HS-5 (cell line): Measurements from ENCODE around the gene GPR108.
"Not testable (repeated sequence)": the region's sequence is repeated elsewhere in the genome, so short reads cannot be mapped to it uniquely, and the experiment has no call there.

Experiments used
- DNase-seq: peaks from one replicate; pipeline ENCODE4 v3.0.0-alpha.2; 2012; ENCODE audit warnings: low read depth

The GPR108 gene

DNA sequence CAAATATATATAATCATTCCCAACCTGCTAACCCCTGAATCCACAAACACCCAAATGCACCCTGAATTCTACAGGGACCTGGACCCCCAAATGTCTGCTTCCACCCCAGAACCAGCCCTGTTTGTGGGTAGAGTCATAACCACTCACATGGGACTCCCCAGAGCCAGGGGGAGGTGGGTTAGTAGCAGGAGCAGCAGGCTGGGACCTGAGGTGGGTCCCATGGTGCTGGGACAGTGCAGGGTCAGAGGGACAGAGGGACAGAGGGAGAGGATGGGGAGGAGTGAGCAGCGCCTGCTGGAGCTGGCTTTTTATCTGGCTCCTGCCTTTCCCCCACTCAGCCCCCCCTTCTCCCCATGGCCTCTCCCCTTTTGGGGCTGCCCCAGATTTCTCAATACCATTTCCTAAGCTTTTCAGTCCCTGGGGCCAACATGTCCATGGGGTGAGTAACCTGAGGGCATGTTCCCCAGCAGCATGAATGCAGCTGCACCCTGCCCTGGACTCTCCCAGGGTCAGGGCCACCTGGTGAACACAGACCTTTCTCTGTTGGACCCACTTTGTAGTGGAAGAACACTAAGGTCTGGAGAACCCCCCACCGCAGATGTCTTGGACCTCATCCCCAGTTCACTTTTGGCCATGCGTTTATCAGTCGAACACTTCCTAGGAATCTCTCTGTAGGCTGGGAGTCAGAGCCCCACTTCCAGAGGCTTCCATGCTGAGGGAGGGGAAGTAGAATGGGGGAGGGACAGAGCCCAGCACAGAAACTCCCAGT lies 16.8 kb downstream of the GPR108 start, which contains the start of gene C3:
TSS of gene C3 (minus strand) at position 282 of the 769 bp plus-strand sequence. CDS start at position 221, 61 bp downstream.
- no peak for DNase-seq

DNA sequence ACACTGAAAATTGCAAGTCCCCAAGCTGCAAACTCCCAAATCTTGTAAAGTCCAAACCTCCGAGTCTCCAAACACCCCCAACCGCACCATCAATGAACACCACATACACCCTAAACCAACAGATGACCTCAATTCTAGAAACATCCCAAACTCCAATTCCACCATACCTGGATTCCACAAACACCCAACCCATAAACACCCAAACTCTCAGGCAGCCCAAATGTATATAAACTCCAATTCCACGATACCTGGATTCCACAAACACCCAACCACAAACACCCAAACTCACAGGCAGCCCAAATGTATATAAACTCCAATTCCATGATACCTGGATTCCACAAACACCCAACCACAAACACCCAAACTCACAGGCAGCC lies 17.4 kb downstream of the GPR108 start:
- no peak for DNase-seq

DNA sequence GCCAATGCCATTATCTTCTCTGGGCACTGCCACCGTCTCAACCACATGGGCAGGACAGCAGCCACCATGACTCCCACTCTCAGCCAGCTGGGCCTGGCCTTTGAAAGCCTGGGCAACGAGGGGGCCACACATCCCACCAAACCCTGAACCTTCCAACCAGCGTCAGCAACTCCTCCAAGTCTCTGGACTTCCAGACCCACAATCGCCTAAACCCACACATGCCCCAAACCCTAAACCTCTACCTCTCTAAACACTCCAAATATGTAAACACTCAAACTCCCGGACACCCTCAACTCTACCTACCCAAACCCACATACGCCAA lies 17.9 kb downstream of the GPR108 start:
- no peak for DNase-seq

DNA sequence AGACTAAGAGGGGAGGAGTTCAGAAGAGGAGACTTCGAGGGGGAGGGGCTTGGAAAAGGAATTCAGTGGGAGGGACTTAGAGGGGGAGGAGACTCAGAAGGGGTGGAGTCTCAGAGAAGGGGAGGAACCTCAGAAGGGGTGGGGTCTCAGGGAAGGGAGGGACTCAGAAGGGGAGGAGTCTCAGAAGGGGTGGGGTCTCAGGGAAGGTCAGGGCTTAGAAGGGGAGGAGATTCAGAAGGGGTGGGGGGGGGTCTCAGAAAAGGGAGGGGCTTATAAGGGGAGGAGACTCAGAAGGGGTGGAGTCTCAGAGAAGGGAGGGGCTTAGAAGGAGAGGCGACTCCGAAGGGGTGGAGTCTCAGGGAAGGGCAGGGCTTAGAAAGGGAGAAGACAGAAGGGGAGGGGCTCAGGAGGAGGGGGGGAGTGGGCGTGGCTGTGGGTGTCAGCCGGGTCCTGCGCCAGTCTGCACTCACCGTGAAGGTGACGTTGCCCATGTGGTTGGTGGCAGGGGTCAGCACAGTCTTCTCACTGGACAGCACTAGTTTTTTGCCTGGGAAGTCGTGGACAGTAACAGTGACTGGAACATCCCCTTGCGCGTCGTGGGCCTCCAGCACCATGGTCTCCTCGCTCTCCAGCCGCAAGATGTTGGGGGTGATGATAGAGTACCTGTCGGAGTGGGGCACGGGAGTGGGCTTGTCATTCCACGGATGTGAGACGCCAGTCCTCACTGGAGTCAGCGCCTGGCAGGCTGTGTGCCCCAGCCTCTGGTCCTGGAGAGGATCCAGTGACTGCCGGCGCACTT lies 18.4 kb downstream of the GPR108 start:
- no peak for DNase-seq

DNA sequence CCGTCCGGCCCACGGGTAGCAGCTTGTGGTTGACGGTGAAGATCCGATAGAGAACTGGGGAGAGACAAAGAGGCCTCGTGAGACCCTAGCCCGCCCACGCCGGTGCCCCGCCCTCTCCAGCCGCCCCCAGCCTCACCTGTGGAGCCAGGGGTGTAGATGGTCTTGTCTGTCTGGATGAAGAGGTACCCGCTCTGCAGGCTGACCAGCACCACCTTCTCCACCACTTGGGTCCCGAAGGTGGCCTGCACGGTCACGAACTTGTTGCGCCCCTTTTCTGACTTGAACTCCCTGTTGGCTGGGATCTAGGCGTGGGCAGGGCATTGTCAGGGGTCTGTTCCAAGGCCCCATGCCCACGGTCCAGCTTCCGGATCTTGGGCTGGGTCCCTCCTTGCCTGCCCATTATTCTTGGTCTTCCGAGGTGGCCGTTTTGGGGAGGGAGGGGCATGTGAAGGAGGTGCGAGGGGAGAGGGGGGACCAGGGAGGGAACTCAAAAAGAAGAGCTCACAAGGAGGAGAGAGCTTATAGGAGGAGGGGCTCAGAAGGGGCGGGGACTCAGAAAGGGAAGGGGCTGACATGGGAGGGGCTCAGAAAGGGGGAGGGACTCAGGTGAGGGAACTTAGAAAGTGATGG lies 19.2 kb downstream of the GPR108 start:
- DNase-seq = no peak

DNA sequence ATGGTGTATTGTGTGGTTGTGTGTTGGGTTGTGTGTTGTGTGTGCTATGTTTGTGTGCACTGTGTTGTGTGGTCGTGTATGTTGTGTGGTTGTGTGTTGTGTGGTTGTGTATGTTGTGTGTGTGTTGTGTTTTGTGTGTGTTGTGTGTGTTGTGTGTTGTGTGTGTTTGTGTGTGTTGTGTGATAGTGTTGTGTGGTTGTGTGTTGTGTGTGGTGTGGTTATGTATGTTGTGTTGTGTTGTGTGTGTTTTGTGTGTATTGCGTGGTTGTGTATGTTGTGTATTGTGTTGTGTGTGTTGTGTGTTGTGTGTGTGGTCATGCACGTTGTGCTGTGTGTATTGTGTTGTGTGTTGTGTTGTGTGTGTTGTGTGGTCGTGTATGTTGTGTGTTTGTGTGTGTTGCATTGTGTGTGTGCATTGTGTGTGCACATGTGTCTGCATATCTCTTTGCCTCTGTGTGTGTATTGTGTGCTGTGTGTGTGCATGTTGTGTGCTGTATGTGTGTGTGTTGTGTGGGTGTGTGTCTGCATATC lies 19.9 kb downstream of the GPR108 start:
- DNase-seq = no peak

DNA sequence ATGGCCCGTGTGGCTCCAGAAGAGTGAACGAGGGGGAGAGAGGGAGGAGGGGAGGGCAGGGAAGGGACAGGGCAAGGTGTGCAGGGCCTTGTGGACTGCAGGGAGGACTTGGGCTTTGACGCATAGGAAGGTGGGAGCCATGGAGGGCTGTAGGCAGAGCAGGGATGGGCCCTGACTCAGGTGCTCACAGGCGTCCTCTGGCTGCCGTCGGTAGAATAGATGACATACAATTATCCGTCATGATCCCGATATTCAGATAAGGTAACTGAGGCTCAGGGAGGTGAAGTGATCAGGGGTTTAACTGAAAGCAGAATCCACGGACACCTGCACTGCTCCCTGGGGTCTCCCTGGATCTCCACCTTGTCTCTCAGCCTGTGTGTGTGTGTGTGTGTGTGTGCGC lies 20.3 kb downstream of the GPR108 start:
- no peak for DNase-seq

DNA sequence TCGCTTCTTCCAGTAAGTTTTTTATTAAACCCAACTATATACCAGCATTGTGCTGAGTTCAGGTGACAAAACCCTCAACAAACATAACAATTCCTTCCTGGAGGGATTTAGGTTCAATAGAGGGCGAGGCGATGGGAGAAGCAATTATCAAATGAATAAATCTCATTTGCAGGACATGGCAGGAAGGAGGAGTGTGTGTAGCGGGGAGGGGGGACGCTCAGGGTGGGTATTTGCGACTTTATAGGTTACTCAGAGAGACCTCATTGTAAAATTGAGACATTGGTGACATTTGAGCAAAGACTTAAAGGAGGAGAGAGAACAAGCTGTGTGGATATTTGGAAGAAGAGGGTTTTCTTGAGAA lies 20.8 kb downstream of the GPR108 start:
- no peak for DNase-seq

DNA sequence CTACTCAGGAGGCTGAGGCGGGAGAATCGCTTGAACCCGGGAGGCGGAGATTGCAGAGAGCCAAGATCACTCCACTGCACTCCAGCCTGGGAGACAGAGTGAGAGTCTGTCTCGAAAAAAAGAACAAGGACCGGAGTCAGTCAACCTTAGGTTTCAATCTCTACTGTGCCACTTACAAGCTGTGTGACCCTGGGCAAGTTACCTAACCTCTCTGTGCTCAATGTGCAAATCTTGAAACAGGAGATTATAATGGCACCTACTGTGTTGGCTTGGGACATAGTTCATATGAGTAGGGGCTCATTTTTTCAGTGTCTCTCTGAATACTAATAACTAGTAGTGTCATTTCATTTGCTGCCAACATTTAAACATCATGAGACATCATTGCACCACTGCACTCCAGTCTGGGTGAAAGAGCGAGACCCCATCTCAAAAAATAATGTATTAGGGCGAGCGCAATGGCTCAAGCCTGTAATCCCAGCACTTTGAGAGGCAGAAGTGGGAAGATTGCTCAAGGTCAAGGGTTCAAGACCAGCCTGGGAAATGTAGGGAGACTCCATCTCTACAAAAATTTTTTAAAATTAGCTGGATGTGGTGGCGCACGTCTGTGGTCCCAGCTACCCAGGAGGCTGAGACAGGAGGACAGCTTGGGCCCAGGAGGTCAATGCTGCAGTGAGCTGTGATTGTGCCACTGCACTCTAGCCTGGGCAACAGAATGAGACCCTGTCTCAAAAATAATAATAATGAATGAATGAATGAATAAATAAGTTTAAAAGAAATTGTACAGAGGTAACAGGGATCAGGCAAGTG lies 22.4 kb downstream of the GPR108 start:
- DNase-seq = no peak

DNA sequence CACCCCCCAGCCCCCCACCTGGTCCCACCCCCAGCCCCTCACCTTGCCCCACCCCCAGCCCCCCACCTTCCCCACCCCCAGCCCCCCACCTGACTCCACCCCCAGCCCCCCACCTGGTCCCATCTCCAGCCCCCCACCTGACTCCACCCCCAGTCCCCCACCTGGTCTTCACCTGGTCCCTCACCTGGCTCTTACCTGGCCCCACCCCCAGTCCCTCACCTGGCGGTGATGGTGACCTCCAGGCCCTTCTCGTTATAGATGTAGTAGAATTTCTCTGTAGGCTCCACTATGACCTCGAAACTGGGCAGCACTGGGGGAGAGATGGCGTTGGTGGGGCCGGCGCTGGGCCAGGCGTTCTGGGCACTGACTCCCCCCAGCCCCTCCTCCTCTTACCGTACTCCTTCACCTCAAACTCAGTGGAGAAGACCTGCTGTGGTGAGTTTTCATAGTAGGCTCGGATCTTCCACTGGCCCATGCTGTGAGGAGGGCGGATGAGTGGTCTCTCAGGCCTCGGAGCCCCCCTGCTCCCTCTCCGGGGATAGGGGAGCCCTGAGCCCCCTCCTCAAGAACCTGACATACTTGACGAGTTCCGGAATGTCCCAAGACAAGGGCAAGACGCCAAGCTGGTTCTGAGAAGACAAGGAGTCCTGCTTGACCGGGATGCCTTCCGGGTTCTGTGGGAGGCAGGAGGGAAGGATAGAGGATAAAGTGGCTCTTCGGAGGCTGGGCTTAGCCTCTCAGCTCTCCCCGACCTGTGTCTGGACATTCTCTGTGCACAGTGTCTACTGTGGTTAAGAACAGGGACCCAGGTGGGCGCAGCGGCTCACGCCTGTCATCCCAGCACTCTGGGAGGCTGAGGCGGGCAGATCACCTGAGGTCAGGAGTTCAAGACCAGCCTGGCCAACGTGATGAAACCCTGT lies 23.3 kb downstream of the GPR108 start:
- no peak for DNase-seq

DNA sequence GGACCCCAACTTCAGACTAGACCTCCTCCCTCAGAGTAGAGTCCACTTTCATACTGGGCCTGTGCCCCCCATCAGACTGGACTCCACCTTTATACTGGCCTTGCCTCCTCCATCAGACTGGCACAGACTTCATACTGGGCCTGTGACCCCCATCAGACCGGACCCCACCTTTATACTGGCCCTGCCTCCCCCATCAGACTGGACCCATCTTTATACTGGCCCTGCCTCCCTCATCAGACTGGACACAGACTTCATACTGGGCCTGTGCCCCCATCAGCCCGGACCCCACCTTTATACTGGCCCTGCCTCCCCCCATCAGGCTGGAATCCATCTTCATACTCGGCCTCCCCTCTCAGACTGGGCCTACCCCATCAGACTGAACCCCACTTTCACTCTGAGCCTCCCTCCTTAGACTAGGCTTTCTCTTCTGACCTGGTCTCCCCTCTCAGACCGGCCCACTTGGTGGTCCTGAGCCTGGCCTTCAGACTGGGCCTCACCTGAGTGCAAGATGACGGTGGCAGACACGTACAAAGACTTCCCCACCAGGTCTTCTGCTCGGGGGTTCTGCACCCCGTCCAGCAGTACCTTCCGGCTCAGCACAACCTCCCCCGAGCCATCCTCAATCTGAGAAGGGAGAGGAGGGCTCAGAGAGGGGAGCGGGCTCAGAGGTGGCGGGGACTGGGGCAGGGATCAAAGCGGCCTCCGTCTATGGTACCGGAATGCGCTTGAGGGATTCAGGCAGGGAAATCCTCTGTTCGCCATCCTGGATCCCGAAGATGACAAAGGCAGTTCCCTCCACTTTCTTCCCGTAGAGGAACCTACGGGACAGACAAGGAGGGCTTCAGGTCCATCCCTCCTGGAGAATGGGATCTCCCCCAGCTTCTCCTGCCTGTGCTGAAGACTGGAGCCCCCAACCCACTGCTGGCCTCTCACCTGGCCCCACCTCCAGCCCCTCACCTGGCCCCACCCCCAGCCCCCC lies 24.4 kb downstream of the GPR108 start:
- no peak for DNase-seq

DNA sequence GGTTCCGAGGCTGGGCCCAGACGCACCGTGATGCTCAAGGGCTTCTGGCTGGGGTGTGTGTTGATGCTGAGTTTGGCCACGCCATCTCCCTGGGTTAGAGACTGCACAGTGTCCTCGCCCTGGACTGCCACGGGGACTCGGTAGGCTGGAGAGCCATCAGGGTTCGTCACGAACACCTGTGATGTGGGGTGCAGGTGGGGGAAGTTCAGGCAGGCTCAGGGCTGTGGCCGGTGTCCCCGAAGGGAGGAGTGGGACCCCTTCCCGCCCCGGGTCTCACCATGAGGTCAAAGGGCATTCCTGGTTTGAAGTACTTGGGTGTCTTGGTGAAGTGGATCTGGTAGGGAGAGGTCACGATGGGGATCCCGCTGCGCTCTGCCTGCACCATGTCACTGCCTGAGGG lies 25.1 kb downstream of the GPR108 start:
- DNase-seq = no peak

DNA sequence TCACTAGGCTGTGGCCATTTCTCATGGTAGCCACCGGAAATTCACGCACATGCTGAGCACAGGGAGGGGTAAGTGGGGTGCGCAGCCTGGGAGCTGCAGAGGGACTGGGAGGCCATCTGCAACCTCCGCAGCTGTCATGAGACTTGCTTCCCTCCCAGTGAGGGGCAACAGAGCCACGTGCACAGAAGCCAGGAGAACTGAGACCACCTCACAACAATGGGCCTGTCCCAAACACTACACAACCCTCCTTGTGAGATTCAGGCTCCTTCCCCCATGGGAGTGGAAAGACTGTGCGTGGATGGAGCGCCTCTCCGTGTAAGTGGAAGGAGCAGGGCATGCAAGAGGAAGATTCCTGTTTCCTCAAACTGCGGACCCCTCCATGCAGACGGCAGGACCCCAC lies 25.8 kb downstream of the GPR108 start:
- no peak for DNase-seq

DNA sequence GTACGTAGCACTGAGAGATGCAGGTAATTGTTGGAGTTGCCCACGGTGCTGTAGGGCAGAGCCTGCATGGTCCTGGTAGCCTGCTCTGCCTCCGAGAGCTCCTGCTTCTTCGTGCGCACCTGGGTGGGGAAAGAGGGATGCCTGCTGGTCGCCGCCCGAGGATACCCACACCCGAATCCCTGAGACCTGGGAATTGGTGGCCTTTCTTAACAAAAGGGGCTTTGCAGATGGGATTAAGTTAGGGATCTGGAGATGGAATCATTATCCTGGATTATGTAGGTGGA lies 26.4 kb downstream of the GPR108 start:
- DNase-seq = no peak

DNA sequence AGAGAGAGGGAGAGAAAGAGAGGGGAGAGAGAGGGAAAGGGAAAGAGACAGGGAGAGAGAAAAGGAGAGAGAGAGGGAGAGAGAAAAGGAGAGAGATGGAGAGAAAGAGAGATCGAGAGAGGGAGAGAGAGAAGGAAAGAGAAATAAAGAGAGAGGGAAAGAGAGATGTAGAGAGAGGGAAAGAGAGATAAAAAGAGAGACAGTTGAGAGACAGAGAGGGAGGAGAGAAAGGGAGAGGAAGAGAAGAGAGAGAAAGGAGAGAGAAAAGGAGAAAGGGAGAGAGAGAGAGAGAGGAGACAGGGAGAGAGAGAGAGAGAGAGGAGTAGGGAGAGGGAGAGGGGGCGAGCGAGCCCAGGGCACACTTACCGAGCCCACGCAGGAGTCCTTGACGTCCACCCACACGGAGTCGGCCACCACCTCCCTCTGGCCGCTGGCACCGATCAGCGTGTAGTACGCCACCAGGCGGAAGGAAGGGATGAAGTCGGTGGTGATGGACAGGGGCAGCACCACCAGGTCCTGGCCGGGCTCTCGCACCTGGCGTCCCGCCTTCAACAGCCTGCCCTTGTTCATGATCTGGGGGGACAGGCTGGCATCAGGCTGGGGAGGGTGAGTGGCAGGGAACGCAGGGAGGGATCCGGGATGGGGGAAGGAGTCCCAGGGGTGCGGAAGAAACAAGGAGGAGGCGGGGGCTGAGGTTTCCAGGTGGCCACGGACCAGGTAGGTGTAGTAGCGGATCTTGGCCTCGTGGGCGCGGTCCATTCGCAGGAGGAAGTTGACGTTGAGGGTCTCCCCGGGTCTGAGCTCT lies 26.9 kb downstream of the GPR108 start:
- no peak for DNase-seq

DNA sequence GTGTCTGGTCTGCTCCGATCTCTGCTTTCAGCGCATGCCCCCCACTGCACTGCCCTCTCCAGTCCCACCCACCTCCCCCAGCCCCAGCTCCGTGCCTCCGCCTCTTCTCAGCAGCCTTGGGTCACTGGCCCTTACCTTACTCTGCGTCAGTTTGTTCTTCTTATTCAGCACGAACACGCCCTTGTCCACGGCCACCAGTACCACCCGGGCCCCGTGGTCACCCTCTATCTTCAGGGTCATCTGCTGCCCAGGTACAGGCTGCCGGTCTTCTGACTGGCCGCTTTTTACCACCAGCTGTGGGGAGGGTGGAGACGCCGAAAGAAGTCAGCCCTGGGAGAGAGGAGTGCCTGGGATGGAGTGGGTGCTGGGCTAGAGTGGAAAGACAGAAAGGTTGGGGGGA lies 27.8 kb downstream of the GPR108 start:
- no peak for DNase-seq

DNA sequence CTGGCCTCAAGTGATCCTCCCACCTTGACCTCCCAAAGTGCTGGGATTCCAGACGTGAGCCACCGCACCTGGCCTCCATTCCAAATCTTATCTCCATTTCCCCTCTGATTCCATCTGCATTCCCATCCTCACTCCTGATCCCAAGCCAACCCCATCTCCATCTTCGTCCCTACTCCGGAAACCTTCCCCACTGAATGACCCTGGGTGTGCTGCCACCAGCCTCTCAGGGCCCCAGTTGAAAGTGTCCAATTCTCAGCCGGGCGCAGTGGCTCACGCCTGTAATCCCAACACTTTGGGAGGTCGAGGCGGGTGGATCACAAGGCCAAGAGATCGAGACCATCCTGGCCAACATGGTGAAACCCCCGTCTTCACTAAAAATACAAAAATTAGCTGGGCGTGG lies 28.5 kb downstream of the GPR108 start:
- DNase-seq = not testable (repeated sequence)

DNA sequence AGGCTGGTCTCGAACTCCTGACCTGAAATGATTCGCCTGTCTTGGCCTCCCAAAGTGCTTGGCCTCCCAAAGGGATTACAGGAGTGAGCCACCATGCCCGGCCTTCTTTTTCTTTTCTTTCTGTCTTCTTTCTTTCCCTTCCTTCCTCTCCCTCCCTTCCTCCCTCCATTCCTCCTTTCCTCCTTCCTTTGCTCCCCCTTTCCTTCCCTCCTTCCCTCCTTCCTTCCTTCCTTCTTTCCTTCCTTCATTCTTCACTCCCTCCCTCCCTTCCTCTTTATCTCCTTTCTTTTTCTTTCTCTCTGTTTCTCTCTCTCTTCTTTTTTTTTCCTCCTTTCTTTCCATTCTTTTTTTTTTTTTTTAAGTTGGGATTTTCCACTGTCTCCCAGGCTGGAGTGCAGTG lies 29.0 kb downstream of the GPR108 start:
- DNase-seq = no peak

DNA sequence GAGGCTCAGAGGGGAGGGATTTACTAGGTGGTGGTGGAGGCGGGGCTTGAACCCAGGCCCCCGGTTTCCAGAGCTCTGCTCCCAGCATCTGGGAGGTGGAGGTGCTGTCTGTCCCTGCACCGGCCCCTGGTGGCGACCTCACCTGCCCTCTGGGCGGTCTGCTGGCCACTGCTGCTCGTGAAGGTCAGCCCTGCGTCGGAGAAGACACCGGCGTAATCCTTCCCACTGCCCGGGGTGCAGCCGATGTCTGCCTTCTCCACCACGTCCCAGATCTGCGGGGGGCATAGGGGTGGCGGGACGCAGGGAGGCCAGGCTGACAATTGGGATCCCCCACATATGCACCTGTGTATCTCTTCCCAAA lies 29.7 kb downstream of the GPR108 start:
- no peak for DNase-seq
